Cortex of kidney (tissue), 1 donor: Measurements from ENCODE around the gene PDE6G.

Experiments used
- DNase-seq: peaks from one replicate; lab custom pipeline; 2025; lab: John Stamatoyannopoulos, UW

PDE6G gene

DNA sequence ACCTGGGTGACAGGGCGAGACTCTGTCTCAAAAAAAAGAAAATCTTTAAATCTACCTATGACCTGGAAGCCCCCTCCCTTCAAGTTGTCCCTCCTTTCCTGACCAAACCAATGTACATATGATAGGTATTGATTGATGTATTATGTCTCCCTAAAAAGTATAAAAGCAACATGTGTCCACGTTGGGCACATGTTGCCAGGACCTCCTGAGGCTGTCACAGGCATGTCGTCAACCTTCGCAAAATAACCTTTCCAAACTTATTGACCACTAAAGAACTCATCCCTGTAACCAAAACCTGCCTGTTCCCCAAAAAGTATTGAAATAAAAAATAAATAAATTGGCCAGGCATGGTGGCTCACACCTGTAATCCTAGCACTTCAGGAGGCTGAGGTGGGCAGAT lies 5.7 kb upstream of the PDE6G start:
- no peak for DNase-seq

DNA sequence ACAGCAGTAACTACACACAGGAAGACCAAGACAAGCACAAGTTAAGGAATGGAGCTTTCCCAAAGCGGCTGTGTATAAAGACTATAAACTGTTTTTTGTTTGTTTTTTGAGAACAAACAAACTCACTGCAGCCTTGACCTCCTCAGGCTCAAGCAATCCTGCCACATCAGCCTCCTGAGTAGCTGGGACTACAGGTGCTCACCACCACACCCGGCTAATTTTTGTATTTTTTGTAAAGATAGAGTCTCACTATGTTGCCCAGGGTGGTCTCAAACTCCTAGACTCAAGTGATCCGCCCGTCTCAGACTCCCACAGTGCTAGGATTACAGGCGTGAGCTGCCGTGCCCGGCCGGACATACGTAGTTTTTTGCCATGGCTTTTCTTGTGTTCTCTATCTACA lies 4.1 kb upstream of the PDE6G start:
- DNase-seq = no peak

DNA sequence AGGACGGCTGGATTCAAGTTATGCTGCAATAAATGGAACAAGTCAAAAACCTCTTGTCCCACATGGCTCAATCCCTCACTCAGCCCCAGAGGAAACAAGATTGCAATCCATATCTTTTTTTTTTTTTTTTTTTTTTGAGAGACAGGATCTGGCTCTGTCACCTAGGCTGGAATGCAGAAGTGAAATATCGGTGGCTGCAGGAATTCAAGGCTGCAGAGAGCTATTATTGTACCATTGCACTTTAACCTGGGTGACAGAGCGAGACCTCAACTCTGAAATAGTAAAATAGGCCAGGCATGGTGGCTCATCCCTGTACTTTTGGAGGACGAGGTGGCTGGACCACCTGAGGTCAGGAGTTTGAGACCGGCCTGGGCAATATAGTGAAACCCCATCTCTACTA lies 2.7 kb upstream of the PDE6G start:
- no peak for DNase-seq

DNA sequence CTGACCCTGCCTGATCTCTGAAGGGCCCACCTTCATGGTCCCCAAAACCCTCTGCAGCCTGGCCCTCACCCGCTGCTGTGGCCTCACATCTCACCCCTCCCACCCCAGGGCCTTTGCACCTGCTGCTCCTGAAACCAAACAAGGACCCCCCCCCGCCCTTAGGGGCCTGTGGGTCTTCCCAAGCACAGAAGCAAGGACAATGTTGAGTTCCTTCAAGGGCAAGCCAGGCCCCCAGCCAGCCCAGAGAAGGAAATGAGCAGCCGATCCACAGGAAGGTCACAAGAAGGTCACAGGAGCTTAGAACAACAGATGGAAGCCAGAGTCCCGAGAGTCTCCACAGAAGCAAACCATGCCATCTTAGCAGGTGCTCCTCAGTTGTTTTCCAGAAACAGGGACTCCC lies 493 bp upstream of the PDE6G start:
- no peak for DNase-seq

DNA sequence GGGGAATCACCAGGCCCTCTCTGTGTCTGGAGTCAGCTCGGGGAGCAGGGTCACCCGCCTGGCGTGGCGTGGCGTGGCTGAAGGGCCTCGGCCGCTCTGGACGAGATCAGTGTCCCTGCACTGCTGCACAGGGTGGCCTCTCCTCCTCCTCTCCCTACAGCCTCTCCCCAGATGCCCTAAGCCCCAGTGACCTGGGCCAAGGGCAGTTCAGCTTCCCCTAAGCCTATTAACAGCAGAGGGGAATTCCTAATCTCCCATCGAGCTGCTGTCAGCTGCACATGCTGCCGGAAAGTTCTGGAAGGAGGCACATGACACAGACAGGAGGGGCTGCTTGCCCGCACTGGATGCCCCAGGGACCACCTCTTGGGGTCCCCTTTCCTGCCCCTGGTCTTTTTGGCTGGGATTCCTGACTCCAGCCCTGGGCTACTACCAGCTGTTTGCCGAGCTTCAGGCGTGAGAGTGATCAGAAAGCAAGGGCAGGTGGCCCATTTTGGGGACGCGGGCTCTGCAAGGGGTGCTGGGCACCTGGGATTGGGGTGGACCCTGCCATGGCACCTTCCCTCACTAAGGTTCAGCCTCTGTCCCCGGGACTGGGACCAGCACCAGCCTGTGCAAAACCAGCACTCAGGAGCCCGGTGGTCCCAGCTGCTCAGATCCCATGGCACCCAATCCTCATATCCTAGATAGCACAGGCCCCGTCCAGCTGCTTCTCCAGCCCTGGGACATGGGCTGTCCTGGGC lies 794 bp downstream of the PDE6G start:
- DNase-seq = no peak

DNA sequence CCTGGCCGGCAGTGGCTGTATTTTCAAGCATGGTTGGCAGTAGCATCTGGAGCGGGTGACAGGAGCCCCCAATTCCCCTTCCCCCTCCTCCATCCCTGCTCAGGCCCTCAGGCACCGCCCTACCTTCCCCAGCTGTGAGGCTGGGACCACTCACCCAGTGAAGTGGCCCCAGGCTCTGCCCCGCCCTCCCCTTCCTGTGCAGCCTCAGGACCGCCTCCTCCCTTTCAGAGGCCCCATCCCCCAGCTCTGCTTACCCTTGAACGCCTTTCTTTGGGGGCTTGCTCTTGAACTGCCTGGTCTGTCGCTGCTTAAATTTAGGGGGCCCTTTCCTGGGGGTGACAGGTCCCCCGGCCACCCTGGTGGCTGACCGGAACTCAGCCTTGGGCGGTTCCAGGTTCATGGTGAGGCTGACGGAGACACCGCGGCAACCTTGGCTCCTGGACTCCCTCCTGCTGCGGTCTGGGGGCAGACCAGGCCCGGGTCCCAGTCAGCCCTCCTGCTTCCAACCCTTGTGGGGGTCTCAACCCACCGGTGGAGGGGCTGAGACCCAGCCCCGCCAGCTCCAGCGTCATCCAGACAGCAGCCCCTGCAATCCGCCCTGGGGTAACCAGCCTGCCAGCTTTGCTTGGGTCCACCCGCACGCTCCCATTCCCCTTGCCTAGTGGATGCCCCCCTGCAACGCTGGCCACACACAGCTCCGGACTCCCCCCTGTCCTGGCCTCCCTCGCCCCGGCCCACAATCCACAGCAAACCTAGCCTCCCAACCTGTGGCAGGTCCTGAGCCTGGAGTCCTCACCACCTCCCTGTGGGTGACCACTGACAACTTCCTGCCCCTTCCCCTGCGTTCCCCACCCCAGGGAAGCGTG lies 3.2 kb downstream of the PDE6G start:
- no peak for DNase-seq

DNA sequence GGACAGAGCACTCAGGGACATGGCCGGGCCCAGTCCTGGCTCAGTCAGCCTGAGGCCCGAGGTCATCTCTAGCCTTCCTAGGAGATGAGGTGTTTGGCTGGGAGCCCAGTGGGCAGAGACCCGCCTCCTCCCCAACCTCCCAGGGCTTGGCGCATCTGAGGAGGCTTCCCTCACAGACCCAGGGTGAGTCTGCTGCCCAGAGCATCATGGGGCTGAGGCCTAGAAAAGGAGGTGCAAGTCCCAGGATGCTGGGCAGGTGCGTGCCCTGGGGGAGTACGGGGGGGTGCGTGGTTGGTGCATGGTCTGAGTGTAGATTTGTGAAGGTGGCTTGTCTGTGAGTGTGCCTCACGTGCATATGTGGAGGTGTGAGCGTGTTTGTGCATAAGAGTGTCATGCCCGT lies 4.7 kb downstream of the PDE6G start:
- DNase-seq = no peak

DNA sequence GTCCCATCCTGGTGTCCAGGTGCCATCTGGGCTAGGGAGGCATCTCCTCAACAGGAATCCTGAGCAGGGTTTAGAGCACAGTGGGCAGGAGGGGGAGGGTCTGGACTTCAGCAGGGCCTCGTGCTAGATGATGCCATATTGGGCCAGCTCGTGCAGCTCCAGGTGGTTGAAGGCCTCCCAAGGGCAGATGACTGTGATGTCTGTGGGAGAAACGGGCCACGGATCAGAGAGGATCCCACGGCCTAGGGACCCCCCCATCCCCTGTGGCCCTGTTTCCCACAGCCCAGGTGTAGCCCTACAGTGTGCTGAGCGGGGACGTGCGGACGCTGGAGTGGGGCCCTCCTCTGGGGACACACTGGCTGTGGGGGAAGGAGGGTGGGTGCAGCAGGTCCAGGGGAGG lies 5.4 kb downstream of the PDE6G start:
- no peak for DNase-seq

DNA sequence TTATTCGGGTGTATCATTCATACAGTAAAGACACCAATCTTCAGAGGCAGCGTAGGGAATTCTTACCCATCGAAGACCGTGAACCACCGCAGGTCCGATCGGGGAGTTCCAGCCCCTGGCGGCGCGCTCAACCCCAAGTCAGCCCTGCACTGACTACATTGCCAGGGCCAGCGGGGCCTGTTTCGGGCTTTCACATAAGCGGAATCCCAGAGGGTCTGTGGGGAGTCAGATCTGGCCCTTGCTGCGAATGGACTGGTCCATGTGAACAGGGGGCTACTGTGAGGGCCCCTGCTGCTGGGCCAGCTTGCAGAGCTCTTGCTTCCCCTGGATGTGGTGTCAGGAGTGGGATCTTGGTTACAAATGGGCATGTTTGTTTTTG lies 7.6 kb downstream of the PDE6G start:
- no peak for DNase-seq

DNA sequence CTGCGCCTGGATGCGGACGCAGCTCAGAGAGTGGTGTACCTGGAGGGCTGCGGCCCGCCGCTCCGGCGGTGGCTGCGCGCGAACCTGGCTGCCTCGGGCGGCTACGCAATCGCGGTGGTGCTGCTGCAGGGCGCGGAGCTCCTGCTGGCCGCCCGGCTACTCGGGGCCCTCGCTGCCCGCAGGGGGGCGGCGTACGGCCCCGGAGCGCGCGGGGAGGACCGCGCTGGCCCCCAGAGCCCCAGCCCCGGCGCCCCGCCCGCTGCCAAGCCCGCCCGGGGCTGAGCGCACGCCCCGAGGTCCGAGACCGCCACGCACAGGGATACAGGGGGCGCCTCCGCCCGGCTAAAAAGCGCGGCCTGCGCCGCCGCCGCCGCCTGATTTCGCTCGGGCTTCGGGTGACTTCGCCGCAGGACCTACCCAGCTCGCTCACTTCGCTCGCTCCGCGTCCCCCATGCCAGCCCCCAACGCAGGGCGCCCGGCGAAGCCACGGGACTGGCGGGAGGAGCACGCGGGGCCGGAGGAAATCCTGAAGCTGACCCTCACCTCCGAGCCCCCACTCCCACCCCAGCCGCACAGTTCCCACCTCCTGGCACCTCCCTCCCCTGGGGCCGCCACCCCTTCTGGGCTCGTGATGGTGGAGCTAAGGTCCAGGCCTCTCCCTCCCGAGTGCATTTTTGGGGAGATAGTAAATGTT lies 8.2 kb downstream of the PDE6G start:
- DNase-seq = no peak

DNA sequence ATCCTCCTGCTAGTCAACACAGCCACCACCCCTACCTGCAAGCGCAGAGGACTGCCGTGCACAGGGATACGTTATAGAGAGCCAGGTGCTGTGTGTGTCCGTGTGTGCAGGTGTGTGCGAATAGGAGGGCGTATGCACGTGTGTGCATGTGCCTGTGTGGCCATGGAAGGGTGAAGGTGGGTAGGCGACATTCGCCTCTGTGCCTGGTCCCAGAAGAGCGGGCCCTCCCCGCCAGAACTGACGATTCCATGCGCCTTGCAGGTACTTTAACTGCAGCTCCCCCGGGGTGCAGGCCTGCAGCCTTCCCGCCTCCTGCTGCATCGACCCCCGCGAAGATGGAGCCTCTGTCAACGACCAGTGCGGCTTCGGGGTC lies 8.7 kb downstream of the PDE6G start:
- no peak for DNase-seq

DNA sequence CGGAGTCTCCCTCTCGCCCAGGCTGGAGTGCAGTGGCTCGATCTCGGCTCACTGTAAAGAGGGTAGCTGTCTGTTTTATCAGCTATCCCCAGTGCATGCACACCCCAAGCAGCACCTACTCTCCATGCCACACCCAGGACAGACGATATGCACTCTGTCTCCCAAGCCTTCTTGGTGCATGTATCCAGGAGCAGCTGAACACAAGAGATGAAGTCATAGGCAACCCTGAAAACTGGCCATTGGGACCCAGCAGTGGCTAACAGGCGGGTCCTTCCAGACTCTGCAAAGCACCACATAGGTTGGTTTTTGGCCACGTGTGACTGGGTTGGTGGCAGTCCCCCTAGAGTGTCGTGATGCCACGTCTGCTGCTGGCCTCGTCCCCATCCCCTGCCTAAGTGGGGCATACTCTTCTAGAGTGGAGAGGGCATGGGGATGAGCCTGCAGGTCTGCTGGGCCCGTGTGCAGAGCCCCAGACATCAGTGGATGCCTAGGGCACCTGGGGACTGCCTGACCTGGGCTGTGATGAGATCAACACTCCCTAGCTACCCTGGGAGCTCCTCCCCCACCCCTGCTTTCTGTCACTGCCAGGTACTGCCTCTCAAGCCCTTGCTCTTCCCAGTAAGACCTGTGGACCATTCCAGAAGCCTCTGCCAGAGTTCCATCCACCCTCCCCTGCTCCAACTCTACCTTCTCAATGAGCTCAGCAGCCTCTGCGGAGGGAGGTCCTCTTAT lies 9.3 kb downstream of the PDE6G start:
- no peak for DNase-seq

DNA sequence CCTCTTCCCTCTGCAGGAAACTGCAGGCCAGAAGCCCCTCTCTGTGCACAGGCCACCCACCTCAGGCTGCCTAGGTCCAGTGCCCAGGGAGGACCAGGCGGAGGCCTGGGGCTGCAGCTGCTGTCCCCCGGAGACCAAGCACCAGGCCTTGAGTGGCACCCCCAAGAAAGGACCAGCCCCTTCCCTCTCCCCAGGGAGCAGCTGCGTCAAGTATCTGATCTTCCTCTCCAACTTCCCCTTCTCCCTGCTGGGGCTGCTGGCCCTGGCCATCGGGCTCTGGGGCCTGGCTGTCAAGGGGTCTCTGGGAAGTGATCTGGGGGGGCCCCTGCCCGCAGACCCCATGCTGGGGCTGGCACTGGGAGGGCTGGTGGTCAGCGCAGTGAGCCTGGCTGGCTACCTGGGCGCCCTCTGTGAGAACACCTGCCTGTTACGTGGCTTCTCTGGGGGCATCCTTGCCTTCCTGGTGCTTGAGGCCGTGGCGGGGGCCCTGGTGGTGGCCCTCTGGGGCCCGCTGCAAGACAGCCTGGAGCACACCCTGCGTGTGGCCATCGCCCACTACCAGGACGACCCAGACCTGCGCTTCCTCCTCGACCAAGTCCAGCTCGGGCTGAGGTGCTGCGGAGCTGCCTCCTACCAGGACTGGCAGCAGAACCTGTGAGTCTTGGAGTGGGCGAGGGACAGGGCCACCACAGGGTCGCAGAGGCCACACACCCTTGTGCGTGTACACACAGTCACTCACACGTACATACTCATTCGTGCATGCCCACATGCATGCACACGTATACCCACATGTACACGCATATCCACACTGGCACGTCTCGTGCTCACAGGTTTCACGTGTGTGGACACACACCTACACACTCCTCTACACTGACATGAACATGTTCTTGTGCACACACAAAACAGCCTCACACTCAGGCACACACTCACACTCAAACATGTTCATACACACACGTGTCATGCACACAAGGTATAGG lies 11.1 kb downstream of the PDE6G start:
- no peak for DNase-seq

DNA sequence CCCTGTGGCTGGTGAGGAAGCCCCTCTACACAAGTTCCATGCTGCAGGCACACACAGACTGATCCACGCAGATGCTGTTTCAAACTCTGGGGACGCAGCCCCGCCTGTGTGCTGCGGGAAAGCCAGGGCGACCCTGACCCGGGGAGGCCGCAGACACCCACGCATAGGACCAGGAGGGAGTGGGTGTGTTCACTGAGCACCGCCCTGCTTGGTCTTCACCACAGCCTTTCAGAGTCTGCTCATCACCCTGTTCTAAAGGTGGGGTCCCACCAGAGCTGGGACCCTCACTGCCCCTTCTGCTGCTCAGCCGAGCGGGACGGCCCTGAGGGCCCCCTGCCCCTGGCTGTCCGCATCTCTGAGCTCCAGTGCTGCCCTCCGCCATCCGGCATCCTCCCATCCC lies 11.8 kb downstream of the PDE6G start:
- no peak for DNase-seq

DNA sequence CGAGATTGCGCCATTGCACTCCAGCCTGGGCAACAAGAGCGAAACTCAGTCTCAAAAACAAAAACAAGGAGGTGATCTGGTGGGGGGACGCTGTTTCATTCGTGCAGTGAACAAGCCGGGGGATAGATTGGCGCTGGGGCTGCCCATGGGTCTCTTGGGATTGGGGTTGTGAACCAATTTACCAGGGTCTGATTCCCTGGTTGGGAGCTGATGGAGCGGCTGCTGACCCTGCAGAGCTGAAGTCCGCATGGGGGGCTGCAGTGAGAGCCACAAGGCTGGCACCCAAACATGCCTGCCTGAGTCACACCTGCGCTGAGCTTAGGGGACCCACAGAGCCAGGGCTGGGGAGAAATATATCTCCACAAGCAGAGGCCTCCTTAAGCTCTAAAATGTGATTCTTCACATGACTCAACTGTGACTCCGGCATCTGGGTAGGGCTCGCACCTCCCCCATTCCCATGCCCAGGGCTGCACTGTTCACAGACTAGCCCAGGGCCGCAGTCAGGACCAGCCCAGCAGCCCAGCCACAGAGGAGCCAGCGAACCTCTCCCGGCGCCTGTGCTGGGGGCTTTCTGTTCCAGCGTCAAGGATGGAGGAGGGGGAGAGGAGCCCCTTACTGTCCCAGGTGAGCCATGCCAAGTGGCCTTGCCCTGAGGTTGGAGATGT lies 14.4 kb downstream of the PDE6G start:
- no peak for DNase-seq

DNA sequence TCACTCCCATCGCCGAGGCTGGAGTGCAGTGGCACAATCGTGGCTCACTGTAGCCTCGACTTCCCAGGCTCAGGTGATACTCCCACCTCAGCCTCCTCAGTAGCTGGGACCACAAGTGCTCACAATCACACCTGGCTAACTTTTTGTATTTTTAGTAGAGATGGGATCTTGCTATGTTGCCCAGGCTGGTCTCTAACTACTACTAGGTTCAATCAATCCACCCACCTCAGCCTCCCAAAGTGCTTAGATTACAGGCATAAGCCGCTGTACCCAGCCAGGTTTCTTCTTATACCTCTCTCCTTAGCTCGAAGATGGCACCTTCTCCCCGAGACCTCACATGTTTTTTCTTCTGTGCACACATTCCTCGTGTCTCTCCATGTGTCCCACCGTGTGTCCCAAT lies 16.3 kb downstream of the PDE6G start:
- DNase-seq = no peak

DNA sequence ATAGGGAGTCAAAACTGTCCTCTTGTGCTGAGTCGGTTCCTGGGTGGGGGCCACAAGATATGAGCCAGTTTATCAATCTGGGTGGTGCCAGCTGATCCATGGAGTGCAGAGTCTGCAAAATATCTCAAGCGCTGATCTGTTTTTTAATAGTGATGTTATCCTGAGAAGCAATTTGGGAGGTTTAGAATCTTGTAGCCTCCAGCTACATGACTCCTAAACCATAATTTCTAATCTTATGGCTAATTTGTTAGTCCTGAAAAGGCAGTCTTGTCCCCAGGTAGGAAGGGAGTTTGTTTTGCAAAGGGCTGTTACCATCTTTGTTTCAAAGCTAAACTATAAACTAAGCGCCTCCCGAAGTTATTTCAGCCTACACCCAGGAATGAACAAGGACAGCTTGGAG lies 17.7 kb downstream of the PDE6G start:
- no peak for DNase-seq

DNA sequence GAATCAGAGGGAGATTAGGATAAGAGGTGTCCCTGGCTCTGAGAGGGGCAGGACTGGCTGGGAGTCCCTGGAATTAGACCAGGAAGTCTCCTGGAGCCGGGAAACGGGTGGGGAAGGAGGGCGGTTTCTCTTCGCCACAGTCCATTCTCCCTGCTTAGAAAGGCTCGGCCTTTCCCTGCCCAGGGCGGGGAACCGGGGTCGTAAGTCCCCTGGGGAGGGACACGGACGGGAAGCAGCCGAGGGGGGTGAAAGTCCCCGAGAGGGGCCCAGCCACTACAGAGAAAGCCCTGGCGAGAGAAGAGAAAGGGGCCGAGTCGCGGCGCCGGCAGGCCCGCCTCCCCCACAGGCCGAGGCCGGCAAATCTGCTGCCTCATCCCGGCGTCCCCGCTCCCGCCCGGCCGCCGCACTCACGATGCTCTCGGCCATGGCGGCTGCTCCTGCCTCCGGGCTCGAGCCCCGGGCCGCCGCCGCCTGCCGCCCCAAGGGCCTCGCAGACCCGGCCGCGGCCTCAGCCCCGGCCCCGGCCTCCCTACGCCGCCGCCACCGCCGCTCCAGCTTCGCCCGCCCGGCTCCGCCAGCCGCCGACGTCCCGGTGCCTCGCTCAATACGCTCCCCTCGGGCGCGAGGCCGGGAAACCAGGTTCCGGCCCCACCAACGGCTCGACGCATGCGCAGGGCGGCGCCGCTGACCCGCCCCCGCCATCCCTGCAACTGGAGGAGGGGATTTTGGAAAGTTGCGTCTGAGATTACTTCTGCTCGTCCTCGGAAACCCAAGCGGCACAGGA lies 19.6 kb downstream of the PDE6G start, which contains the start of the genes NPLOC4 and TSPAN10:
TSS of gene NPLOC4 (minus strand) at position 608 of the 784 bp plus-strand sequence. CDS start at position 426, 182 bp downstream.
TSS of gene TSPAN10 (plus strand) at position 692 of the 784 bp plus-strand sequence. CDS start 5,217 bp downstream, outside the sequence.
- DNase-seq = no peak

DNA sequence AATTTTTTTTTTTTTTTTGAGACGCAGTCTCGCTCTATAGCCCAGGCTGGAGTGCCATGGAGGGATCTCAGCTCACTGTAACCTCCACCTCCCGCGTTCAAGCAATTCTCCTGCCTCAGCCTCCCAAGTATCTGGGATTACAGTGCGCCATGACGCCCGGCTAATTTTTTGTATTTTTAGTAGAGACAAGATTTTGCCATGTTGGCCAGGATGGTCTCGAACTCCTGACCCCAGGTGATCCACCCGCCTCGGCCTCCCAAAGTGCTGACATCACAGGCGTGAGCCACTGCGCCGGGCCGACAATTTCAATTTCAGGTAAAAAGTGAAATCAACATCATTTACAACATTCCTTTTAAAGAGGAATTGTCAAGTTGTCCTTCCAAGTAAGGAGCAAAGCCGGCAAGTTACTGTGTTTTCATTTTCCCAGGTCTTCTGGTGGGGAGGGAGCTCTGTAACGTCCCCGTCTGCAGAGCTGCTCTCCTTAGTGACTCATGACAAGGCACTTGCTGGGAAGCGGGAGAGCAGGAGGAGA lies 20.3 kb downstream of the PDE6G start:
- no peak for DNase-seq
